Neutrophil (primary cell): ENCODE data around the gene CAPN10.
"Not testable (repeated sequence)": the region's sequence is repeated elsewhere in the genome, so short reads cannot be mapped to it uniquely, and the experiment has no call there.

ENCODE experiments used
- H3K27ac ChIP-seq: fragments of 200-600 bp; sonication (generic); 2 replicates; pipeline ENCODE4 v1.5.1; 2016; ENCODE audit warnings: mild to moderate bottlenecking, moderate library complexity
- H3K27me3 ChIP-seq: fragments of 200-600 bp; sonication (generic); 2 replicates; pipeline ENCODE4 v1.6.0; 2016; ENCODE audit warnings: mild to moderate bottlenecking
- H3K36me3 ChIP-seq: fragments of 200-600 bp; sonication (generic); 2 replicates; pipeline ENCODE4 v1.5.1; 2017
- H3K4me1 ChIP-seq, 2 experiments: fragments of 200-600 bp in 1 of 2; sonication (generic) in 1 of 2; 1 replicate in 1 of 2; 2 replicates in 1 of 2; pipeline versions ENCODE4 v1.5.1 to v1.6.1; 2013 to 2016; ENCODE audit warnings: low read depth in 1 of 2, low read length in 1 of 2, mild to moderate bottlenecking in 1 of 2, moderate library complexity in 1 of 2; ENCODE audit not compliant: control insufficient read depth in 1 of 2, insufficient read depth in 1 of 2
- H3K4me3 ChIP-seq, 2 experiments: fragments of 200-600 bp in 1 of 2; sonication (generic) in 1 of 2; 1 replicate in 1 of 2; 2 replicates in 1 of 2; pipeline ENCODE4 v1.5.1; 2013 to 2016; ENCODE audit warnings: low read depth in 1 of 2, low read length in 1 of 2, mild to moderate bottlenecking in 1 of 2, moderate library complexity in 1 of 2
- H3K9me3 ChIP-seq: fragments of 200-600 bp; sonication (generic); 2 replicates; pipeline ENCODE4 v1.5.1; 2016
- CTCF ChIP-seq: fragments of 200-600 bp; sonication (generic); IDR thresholded peaks from 2 replicates; pipeline ENCODE4 v1.5.1; 2016; ENCODE audit warnings: antibody characterized with exemption

CAPN10 gene

GRCh38 chr2:240560480-240561324 is 25.8 kb upstream of the CAPN10 start:
- H3K27ac ChIP-seq: peak overlapping the region; percentile 100
- TF ChIP-seq CTCF: peak; percentile 87
- H3K4me3 ChIP-seq: peak overlapping the region; percentile 78 to 100
- H3K27me3 ChIP-seq: peaks cover 15% of the 10 kb centered on the region
- H3K9me3 ChIP-seq: no peaks in the 10 kb centered on the region
- peaks cover 75 to 84% of the 10 kb centered on the region in 2 experiments for H3K4me1 ChIP-seq
- H3K36me3 ChIP-seq: no peaks in the 10 kb centered on the region

- H3K4me1 ChIP-seq: peaks cover 81 to 92% of the 10 kb centered on the region in 2 experiments
- TF ChIP-seq CTCF: no peak
Observed at GRCh38 chr2:240561325-240561971, 25.1 kb upstream of the CAPN10 start.

GRCh38 chr2:240563231-240563630 is 23.3 kb upstream of the CAPN10 start:
- not testable (repeated sequence) for H3K27me3 ChIP-seq, H3K9me3 ChIP-seq, H3K36me3 ChIP-seq
- H3K4me1 ChIP-seq: peaks cover 83 to 92% of the 10 kb centered on the region in 2 experiments
- H3K4me3 ChIP-seq: peak overlapping the region in 1 of 2 experiments; percentile 100
- H3K27ac ChIP-seq: peak overlapping the region; percentile 100

More at GRCh38 chr2:240561325-240561971, 25.1 kb upstream of the CAPN10 start:
- Histone ChIP-seq H3K27me3 (peaks cover 15% of the 10 kb centered on the region), H3K27ac (peak overlapping the region; percentile 100), H3K9me3 (no peaks in the 10 kb centered on the region), H3K4me3 (peak overlapping the region; percentile 78 to 100), H3K36me3 (no peaks in the 10 kb centered on the region)

- Histone ChIP-seq H3K27ac (peak overlapping the region; percentile 100), H3K4me3 (peak overlapping the region; percentile 81 to 82), H3K9me3 (no peaks in the 10 kb centered on the region), H3K36me3 (no peaks in the 10 kb centered on the region), H3K4me1 (peaks cover 80 to 87% of the 10 kb centered on the region in 2 experiments), H3K27me3 (no peaks in the 10 kb centered on the region)
- TF ChIP-seq CTCF: no peak
Observed at GRCh38 chr2:240563951-240564560, 22.5 kb upstream of the CAPN10 start.

GRCh38 chr2:240564561-240565332 is 21.8 kb upstream of the CAPN10 start:
- H3K4me1 ChIP-seq: peaks cover 80 to 87% of the 10 kb centered on the region in 2 experiments
- no peaks in the 10 kb centered on the region for H3K36me3 ChIP-seq
- no peaks in the 10 kb centered on the region for H3K27me3 ChIP-seq
- TF ChIP-seq CTCF: peak; percentile 15
- no peaks in the 10 kb centered on the region for H3K9me3 ChIP-seq
- peak overlapping the region; percentile 100 for H3K27ac ChIP-seq
- H3K4me3 ChIP-seq: peak overlapping the region; percentile 81 to 82
